KMS-11 (cell line): ENCODE data around the gene RALGAPA2.

ENCODE experiments used
- H2AFZ ChIP-seq: fragments of 200-600 bp; sonication (generic); 2 replicates; pipeline ENCODE4 v1.6.1; 2016; ENCODE audit warnings: antibody characterized with exemption, mixed run types, low read depth
- H3K27ac ChIP-seq: fragments of 200-600 bp; sonication (generic); 2 replicates; pipeline ENCODE4 v1.6.1; 2016; ENCODE audit warnings: mild to moderate bottlenecking, mixed run types
- H3K27me3 ChIP-seq: fragments of 200-600 bp; sonication (generic); 2 replicates; pipeline ENCODE4 v1.6.1; 2017; ENCODE audit warnings: mild to moderate bottlenecking, low read depth, mixed run types, moderate library complexity; ENCODE audit not compliant: insufficient read depth
- H3K36me3 ChIP-seq: fragments of 200-600 bp; sonication (generic); 2 replicates; pipeline ENCODE4 v1.6.1; 2017; ENCODE audit warnings: mild to moderate bottlenecking, mixed run types; ENCODE audit not compliant: insufficient read depth
- H3K4me1 ChIP-seq: fragments of 200-600 bp; sonication (generic); 2 replicates; pipeline ENCODE4 v1.6.1; 2016; ENCODE audit warnings: mild to moderate bottlenecking, low read depth, mixed run types; ENCODE audit not compliant: poor library complexity, severe bottlenecking
- H3K4me2 ChIP-seq: fragments of 200-600 bp; sonication (generic); 2 replicates; pipeline ENCODE4 v1.7.0; 2016; ENCODE audit warnings: mild to moderate bottlenecking, mixed run types
- H3K4me3 ChIP-seq: fragments of 200-600 bp; sonication (generic); IDR thresholded peaks from 2 replicates; pipeline ENCODE4 v1.6.1; 2017; ENCODE audit warnings: low read depth, low read length, mixed read lengths; ENCODE audit not compliant: insufficient read depth
- H3K79me2 ChIP-seq: fragments of 200-600 bp; sonication (generic); 2 replicates; pipeline ENCODE4 v1.6.1; 2016; ENCODE audit warnings: low read depth, mixed run types; ENCODE audit not compliant: insufficient read depth
- H3K9ac ChIP-seq: fragments of 200-600 bp; sonication (generic); 2 replicates; pipeline ENCODE4 v1.6.1; 2016; ENCODE audit warnings: mild to moderate bottlenecking, mixed run types
- H4K20me1 ChIP-seq: fragments of 200-600 bp; sonication (generic); 2 replicates; pipeline ENCODE4 v1.6.1; 2016; ENCODE audit warnings: mild to moderate bottlenecking, mixed run types; ENCODE audit not compliant: insufficient read depth
- TF ChIP-seq, protein P1 (sequence below): fragments of 200-600 bp; sonication (generic); conservative IDR thresholded peaks from 2 replicates; pipeline ENCODE4 v1.6.1; 2017; ENCODE audit warnings: low read depth, mild to moderate bottlenecking, antibody characterized with exemption, low read length, moderate library complexity, mixed read lengths

Gene RALGAPA2

GRCh38 chr20:20691477-20692235 is 20.8 kb downstream of the RALGAPA2 start:
- H3K36me3 ChIP-seq = no peaks in the 10 kb centered on the region
- H3K4me1 ChIP-seq = no peaks in the 10 kb centered on the region
- H3K4me2 ChIP-seq = no peak overlapping the region
- H3K27me3 ChIP-seq = no peaks in the 10 kb centered on the region
- no peak overlapping the region for H3K4me3 ChIP-seq
- no peak overlapping the region for H3K27ac ChIP-seq
- no peak overlapping the region for H3K9ac ChIP-seq
- H4K20me1 ChIP-seq = no peaks in the 10 kb centered on the region
- H3K79me2 ChIP-seq = no peaks in the 10 kb centered on the region
- H2AFZ ChIP-seq = no peak overlapping the region
- TF ChIP-seq, protein P1, sequence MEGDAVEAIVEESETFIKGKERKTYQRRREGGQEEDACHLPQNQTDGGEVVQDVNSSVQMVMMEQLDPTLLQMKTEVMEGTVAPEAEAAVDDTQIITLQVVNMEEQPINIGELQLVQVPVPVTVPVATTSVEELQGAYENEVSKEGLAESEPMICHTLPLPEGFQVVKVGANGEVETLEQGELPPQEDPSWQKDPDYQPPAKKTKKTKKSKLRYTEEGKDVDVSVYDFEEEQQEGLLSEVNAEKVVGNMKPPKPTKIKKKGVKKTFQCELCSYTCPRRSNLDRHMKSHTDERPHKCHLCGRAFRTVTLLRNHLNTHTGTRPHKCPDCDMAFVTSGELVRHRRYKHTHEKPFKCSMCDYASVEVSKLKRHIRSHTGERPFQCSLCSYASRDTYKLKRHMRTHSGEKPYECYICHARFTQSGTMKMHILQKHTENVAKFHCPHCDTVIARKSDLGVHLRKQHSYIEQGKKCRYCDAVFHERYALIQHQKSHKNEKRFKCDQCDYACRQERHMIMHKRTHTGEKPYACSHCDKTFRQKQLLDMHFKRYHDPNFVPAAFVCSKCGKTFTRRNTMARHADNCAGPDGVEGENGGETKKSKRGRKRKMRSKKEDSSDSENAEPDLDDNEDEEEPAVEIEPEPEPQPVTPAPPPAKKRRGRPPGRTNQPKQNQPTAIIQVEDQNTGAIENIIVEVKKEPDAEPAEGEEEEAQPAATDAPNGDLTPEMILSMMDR = no peak

- Histone ChIP-seq H4K20me1 (no peaks in the 10 kb centered on the region), H3K27me3 (no peaks in the 10 kb centered on the region), H3K4me2 (no peak overlapping the region), H3K79me2 (no peaks in the 10 kb centered on the region), H3K4me1 (no peaks in the 10 kb centered on the region), H3K36me3 (no peaks in the 10 kb centered on the region), H3K27ac (no peak overlapping the region), H2AFZ (no peak overlapping the region), H3K4me3 (no peak overlapping the region), H3K9ac (no peak overlapping the region)
- TF ChIP-seq, protein P1 = no peak
Measured at GRCh38 chr20:20690676-20691476, 21.6 kb downstream of the RALGAPA2 start.

DNA sequence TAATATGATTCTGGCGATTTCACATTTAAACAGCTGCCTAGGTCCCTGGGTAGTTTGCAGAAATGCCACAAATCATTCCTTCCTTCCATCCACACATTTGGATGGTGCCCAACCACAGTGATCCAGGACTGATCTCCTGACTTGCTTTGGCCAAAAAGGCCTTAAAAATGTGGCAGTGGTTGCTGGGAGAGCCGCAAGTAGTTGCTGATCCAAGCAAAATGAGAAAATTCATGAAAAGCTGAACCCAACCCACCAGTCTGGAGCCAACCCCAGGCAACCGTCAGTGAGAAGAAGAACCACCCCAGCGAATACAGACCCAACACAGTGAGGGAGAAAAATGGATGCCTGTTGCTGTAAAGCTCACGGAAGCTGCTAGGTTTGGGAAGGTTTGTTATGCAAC is 25.1 kb downstream of the RALGAPA2 start:
- H3K4me1 ChIP-seq = no peaks in the 10 kb centered on the region
- H3K4me2 ChIP-seq = no peak overlapping the region
- no peak overlapping the region for H3K27ac ChIP-seq
- no peak overlapping the region for H2AFZ ChIP-seq
- TF ChIP-seq, protein P1 = no peak
- no peaks in the 10 kb centered on the region for H3K36me3 ChIP-seq
- H4K20me1 ChIP-seq = no peaks in the 10 kb centered on the region
- no peaks in the 10 kb centered on the region for H3K79me2 ChIP-seq
- no peak overlapping the region for H3K9ac ChIP-seq
- no peak overlapping the region for H3K4me3 ChIP-seq
- no peaks in the 10 kb centered on the region for H3K27me3 ChIP-seq

DNA sequence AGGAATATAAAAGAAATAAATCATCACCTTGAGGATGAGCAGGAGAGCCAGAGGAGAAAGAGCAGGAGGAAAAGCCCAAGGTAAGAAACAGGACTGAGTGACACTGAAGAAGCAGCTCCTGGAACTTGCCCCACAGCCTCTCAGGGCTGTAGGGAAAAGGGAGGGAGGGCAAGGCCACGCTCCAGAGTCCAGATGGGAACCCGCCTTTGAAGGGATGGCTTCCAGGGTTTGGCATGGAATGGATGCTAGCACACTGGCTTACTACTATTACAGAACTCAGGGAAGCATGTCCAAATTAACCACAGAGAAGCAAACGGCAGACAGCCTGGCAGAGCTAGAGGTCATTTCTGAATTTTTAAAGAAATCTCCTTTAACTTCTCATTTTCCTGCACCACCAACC is 26.8 kb downstream of the RALGAPA2 start:
- Histone ChIP-seq H3K79me2 (no peaks in the 10 kb centered on the region), H3K27ac (no peak overlapping the region), H3K4me2 (no peak overlapping the region), H3K36me3 (no peaks in the 10 kb centered on the region), H4K20me1 (no peaks in the 10 kb centered on the region), H3K27me3 (no peaks in the 10 kb centered on the region), H3K9ac (no peak overlapping the region), H2AFZ (no peak overlapping the region), H3K4me1 (no peaks in the 10 kb centered on the region), H3K4me3 (no peak overlapping the region)
- TF ChIP-seq, protein P1 = no peak
